Activated B cell treated with CpG ODN at 0.5 μM for 24 hours (primary cell): Measurements from ENCODE around the gene PPP1R12B. TPM values are rescaled to one million over a fixed set of nuclear protein-coding genes. Genes with fewer than 3 reads are reported as not detected.
"Not testable (repeated sequence)": the region's sequence is repeated elsewhere in the genome, so short reads cannot be mapped to it uniquely, and the experiment has no call there.

ENCODE experiments used
- ATAC-seq: fragments of 200-7000 bp; cut with Tn5 transposase; one replicate; pipeline ENCODE4 v1.10.0; 2021; ENCODE audit warnings: low read depth, mild to moderate bottlenecking, moderate library complexity
- CTCF ChIA-PET: fragments of 350-600 bp; sonication (Branson Sonifier 250); formaldehyde crosslinking; loops from one replicate; lab custom pipeline; 2021; ENCODE audit warnings: antibody characterized with exemption; lab: Charles Lee
- POLR2A ChIA-PET: fragments of 350-600 bp; sonication (Branson Sonifier 250); formaldehyde crosslinking; loops from one replicate; lab custom pipeline; 2021; ENCODE audit warnings: antibody characterized with exemption; lab: Charles Lee
- DNase-seq: peaks from one replicate; pipeline ENCODE4 v3.0.0; 2022
- H3K27ac Mint-ChIP-seq: one replicate; pipeline ENCODE4 v1.8.0; 2020; ENCODE audit warnings: mixed read lengths
- H3K27me3 Mint-ChIP-seq: one replicate; pipeline ENCODE4 v1.8.0; 2021; ENCODE audit warnings: mixed read lengths
- H3K36me3 Mint-ChIP-seq: one replicate; pipeline ENCODE4 v1.8.0; 2021; ENCODE audit warnings: low read depth, mixed read lengths
- H3K4me1 Mint-ChIP-seq: one replicate; pipeline ENCODE4 v1.8.0; 2021; ENCODE audit warnings: mixed read lengths
- H3K4me3 Mint-ChIP-seq: one replicate; pipeline ENCODE4 v1.8.0; 2020; ENCODE audit warnings: mild to moderate bottlenecking, mixed read lengths
- H3K9me3 Mint-ChIP-seq: one replicate; pipeline ENCODE4 v1.8.0; 2020; ENCODE audit warnings: mixed read lengths
- CTCF ChIP-seq: fragments of 200-600 bp; IDR thresholded peaks from one replicate; pipeline ENCODE4 v1.8.0; 2022; ENCODE audit warnings: antibody characterized with exemption, mild to moderate bottlenecking
- intact Hi-C: fragments of 100-400 bp; cut with micrococcal nuclease; formaldehyde crosslinking; loops from one replicate; pipeline ENCODE4 v1.15.1; 2024
- total RNA-seq: library from RNA; stranded (reverse); gene quantifications from 2 replicates; pipeline ENCODE4 v1.2.3, GENCODE V29; 2022

The PPP1R12B gene
- total RNA-seq, 1 donor from 2014 or later, result 25.7 TPM

- Mint-ChIP-seq H3K4me1 (peaks cover 28% of the 10 kb centered on the region), H3K27me3 (no peaks in the 10 kb centered on the region), H3K27ac (peak overlapping the region; percentile 93), H3K9me3 (no peaks in the 10 kb centered on the region), H3K36me3 (peaks cover 7% of the 10 kb centered on the region), H3K4me3 (peak overlapping the region; percentile 99)
- DNase-seq (no peak), ATAC-seq (no peak)
- intact Hi-C loops, result loop anchor here (1.0 to 2.0 kb wide), 7 partner anchors 269 to 1513 kb away; partner anchors contain the start of genes KLHL12, PCAT6, PPFIA4 and RABIF
- POLR2A ChIA-PET, result interaction anchor here (0.6 kb wide), 2 partner anchors 14 to 658 kb away, joined by 4 to 5 read pairs; no protein-coding TSS in a partner anchor
- TF ChIP-seq CTCF, result no peak
- CTCF ChIA-PET, result interaction anchor here (1.4 kb wide), 1 partner anchor 372 kb away, joined by 3 read pairs; no protein-coding TSS in a partner anchor
Observed at GRCh38 chr1:202348005-202348508, 442 bp upstream of the PPP1R12B start.

- ChIA-PET POLR2A (no interaction called here), CTCF (interaction anchor here (0.7 to 1.6 kb wide), 3 partner anchors 194 to 380 kb away, joined by 3 to 4 read pairs (median 3); no protein-coding TSS in a partner anchor)
- Mint-ChIP-seq H3K4me1 (peaks cover 24% of the 10 kb centered on the region), H3K36me3 (peaks cover 7% of the 10 kb centered on the region), H3K27me3 (no peaks in the 10 kb centered on the region), H3K4me3 (peak overlapping the region; percentile 99), H3K9me3 (no peaks in the 10 kb centered on the region), H3K27ac (peak overlapping the region; percentile 93)
- ATAC-seq (no peak), DNase-seq (no peak)
- no peak for TF ChIP-seq CTCF
- intact Hi-C loops, result loop anchor here (2.0 kb wide), 5 partner anchors 267 to 677 kb away; partner anchors contain the start of genes PCAT6, PPFIA4, RABIF and TMEM183A
Observed at GRCh38 chr1:202349206-202349928, 868 bp downstream of the PPP1R12B start.

DNA sequence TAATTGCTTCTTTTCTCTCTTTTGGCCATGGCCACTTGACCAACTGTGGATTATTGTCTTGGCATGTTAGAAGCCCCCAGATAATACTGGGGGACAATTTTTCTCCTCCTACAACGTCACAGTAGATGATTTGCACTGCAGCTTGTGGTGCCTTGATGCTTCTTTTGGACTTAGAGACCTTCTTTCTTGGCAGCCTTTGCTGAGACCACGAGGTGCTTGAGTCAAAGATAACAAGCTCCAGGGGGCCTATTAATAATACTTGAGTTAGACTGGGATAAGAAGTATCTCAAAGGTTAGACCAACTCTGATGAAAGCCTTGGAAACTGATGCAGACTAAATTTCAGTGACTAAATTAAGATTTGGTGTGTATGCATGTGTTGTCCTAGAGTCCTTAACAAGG is 3.2 kb downstream of the PPP1R12B start:
- Mint-ChIP-seq H3K9me3 (no peaks in the 10 kb centered on the region), H3K4me3 (no peak overlapping the region), H3K36me3 (peaks cover 7% of the 10 kb centered on the region), H3K27ac (no peak overlapping the region), H3K27me3 (no peaks in the 10 kb centered on the region), H3K4me1 (peaks cover 24% of the 10 kb centered on the region)
- ATAC-seq (no peak), DNase-seq (no peak)
- intact Hi-C loops, result no loop called here
- TF ChIP-seq CTCF, result no peak
- ChIA-PET POLR2A (no interaction called here), CTCF (no interaction called here)

GRCh38 chr1:202352583-202353197 is 4.2 kb downstream of the PPP1R12B start:
- POLR2A ChIA-PET, CTCF ChIA-PET, H3K27ac Mint-ChIP-seq, ATAC-seq, H3K36me3 Mint-ChIP-seq, H3K9me3 Mint-ChIP-seq, DNase-seq, intact Hi-C loops, H3K4me3 Mint-ChIP-seq, H3K27me3 Mint-ChIP-seq: not testable (repeated sequence)
- peaks cover 24% of the 10 kb centered on the region for H3K4me1 Mint-ChIP-seq

DNA sequence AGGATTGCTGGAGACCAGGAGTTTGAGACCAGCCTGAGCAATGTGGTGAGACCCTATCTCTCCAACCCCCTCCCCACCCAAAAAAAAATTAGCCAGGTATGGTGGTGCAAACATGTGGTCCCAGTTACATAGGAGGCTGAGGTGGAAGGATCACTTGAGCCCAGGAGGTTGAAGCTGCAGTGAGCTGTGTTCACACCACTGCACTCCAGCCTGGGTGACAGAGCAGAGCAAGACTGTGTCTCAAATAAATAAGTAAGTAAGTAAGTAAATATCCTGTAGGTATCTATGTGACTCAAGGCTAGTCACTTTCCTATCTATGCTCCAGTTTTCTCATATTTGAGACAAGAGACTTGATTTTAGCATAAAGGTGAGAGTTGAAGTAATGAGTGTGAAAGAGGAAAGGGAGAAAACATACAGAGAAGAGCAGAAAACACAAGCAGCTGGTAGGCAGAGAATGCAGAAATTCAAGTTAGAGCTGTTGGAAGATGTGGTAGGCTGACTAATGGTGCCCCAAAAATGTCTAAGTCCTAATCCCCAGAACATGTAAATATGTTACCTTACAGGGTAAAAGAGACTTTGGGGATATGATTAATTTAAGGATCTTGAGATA is 7.5 kb downstream of the PPP1R12B start:
- DNase-seq, result no peak
- CTCF ChIA-PET, result no interaction called here
- Mint-ChIP-seq H3K27me3 (no peaks in the 10 kb centered on the region), H3K27ac (no peak overlapping the region), H3K36me3 (no peaks in the 10 kb centered on the region), H3K4me1 (no peaks in the 10 kb centered on the region), H3K4me3 (no peak overlapping the region), H3K9me3 (no peaks in the 10 kb centered on the region)
- POLR2A ChIA-PET, result no interaction called here
- intact Hi-C loops, result no loop called here
- no peak for TF ChIP-seq CTCF
- no peak for ATAC-seq
